Fibroblast of villous mesenchyme (primary cell): ENCODE results near the gene PAX1. TPM values are rescaled to one million over a fixed set of nuclear protein-coding genes. Genes with fewer than 3 reads are reported as not detected.
A peak's percentile ranks its signal among the peaks of the same experiment; 100 is the strongest.

Experiments used
- DNase-seq: peaks from one replicate; pipeline ENCODE4 v3.0.0-alpha.2; 2010; ENCODE audit warnings: low read depth
- H3K4me3 ChIP-seq: 2 replicates; pipeline ENCODE4 v1.5.1; 2011; ENCODE audit warnings: low read depth, mild to moderate bottlenecking, low read length
- total RNA-seq: library from RNA; depleted of rRNA; stranded (reverse); fragments of >200 nt; gene quantifications from 2 replicates; pipeline ENCODE4 v1.2.3, GENCODE V29; 2012
- TF ChIP-seq, protein P1 (sequence below): IDR thresholded peaks from 2 replicates; pipeline ENCODE4 v1.5.1; 2012; ENCODE audit warnings: low read depth, mild to moderate bottlenecking, low read length; ENCODE audit not compliant: insufficient read depth

PAX1 gene
- total RNA-seq, 1 donor: not detected

DNA sequence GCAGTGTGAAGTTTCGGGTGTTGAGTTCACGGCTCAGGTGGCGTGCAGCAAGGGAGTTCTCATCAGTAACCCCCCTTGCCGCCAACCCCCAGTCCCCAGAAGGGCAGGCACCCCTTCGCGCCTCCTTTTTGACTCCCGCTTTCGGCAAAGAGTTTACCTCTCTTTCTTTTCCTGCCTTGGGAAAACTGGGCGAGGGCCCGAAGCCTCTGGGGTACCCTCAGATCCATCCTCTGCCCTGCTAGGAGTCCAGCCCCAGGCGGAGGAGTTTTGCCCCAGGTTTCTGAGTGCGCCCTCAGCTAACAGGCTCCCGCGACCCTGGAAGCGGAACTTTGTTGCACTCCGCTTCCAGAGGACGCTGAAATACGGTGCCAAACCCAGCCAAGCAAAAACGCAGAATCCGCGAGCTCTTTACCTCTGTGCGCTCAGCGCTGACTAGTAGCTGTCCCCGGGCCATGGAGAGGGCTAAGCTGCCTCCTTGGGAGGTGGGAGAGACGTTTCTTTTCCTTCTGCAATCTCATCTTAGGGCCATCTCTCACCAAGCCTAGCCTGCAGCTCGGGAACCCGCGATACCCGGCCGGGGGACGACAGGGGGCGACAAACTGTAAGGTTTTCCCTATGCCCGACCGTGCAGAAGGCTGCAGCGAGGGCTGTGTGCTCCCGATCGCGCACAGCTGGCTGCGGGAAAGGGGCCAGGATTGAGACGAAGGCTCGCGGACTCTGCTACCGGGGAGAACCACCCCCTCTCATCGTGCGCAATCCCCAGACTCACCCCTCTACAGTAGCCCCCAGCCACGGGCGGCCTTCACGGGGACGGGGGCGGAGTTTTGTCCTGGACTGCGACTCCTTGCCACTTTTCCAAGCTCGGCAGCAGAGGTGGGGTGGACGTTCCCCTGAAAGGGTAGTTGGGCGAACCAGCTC lies 2.7 kb upstream of the PAX1 start:
- TF ChIP-seq, protein P1, sequence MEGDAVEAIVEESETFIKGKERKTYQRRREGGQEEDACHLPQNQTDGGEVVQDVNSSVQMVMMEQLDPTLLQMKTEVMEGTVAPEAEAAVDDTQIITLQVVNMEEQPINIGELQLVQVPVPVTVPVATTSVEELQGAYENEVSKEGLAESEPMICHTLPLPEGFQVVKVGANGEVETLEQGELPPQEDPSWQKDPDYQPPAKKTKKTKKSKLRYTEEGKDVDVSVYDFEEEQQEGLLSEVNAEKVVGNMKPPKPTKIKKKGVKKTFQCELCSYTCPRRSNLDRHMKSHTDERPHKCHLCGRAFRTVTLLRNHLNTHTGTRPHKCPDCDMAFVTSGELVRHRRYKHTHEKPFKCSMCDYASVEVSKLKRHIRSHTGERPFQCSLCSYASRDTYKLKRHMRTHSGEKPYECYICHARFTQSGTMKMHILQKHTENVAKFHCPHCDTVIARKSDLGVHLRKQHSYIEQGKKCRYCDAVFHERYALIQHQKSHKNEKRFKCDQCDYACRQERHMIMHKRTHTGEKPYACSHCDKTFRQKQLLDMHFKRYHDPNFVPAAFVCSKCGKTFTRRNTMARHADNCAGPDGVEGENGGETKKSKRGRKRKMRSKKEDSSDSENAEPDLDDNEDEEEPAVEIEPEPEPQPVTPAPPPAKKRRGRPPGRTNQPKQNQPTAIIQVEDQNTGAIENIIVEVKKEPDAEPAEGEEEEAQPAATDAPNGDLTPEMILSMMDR: no peak
- no peak overlapping the region for H3K4me3 ChIP-seq
- DNase-seq: peak; percentile 3

DNA sequence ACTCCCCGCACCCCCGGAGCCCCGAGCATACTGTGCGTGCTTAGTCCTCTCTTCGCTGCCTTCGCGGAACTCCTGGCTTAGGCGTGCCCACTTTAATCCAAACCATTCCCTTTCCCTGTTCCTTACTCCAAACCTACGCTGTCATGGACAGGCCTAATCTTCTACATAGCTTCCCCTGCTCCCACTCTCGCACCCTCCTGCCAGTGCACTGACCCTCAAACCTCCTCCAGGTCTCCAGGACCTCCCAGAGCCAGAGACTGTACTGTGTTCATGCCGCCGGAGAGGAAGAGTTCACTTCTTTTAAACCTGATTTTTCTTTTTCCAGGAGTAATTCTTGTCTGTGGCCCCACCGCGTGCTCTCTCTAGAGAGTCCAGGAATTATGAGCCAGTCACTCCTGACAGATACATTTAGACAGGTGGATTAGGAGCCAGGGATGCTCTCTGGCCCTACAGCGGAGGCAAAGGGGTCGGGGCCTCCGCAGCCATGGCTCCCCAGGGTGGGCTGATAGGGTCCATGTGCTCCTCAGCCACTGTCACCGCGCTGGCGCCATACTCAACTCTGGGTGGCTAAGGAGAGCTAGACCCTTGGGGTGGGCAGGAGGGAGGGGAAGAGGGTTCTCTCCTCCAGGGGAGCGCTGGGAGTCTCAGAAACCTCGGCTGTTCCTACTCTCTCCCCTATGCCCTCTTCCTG lies 1.6 kb upstream of the PAX1 start:
- TF ChIP-seq, protein P1: no peak
- H3K4me3 ChIP-seq: no peak overlapping the region
- DNase-seq: no peak

DNA sequence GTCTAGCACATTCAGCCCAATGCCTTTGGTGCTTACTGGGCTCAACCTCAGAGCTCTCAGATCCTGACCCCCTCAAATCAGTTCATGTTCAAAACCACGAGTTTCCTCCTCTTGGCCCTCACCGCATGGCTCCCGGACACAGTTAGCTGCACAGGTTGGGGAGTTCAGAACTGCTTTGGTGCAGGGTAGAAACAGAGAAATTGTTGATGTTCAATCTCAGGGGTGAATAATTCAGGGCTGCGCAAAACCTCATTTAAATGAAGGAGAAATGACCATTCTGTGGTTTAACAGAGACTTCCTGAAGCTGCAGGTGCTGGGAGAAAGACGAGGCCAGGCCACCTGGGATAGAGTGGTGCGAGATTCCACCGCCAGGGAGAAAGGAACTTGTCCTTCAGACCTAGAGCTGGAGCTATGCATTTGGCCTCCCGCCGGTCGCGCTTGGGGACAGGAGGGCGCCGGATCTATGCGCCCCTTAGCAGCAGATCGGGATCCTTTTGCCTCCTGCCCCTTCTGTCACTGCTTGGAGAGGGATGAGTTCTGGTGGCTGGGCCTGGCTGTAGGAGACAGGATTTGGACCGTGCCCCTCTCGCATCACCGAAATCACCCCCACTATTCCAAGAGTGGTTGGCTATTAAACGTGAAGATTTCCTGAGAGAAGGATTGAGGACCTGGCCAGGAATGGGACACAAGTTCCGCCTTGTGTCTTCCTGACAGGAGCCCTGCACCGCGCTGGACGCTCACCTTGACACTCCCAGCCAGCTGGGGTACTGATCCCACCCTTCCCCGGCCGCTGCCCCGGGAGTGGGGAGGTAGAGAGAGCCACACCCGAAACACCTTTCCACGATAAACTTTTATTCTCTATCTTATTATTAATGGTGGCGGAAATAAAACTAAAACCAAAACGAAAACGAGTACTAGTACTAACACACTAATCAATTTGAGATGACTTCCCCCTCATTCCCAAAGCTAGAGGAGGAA lies 767 bp upstream of the PAX1 start:
- TF ChIP-seq, protein P1: no peak
- no peak overlapping the region for H3K4me3 ChIP-seq
- no peak for DNase-seq

DNA sequence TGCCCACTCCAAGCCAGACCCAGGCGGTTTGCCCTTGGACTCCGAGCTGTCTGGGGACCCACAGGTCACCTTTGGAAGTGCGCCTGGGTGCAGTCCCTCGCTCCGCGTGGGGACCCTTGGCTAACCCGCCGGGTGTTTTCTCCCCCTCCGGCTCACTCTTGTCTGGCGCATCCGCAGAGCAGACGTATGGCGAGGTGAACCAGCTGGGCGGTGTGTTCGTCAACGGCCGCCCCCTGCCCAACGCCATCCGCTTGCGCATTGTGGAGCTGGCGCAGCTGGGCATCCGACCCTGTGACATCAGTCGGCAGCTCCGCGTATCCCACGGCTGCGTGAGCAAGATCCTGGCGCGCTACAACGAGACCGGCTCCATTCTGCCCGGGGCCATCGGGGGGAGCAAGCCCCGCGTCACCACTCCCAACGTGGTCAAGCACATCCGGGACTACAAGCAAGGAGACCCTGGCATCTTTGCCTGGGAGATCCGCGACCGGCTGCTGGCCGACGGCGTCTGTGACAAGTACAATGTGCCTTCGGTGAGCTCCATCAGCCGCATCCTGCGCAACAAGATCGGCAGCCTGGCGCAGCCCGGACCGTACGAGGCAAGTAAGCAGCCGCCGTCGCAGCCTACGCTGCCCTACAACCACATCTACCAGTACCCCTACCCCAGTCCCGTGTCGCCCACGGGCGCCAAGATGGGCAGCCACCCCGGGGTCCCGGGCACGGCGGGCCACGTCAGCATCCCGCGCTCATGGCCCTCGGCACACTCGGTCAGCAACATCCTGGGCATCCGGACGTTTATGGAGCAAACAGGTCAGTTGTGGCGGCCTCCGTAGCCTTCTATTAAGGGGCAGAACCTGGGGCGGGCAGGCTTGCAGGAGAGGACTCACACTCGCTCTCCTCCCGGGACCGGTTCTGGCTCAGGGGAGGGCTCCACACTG lies 1.1 kb downstream of the PAX1 start:
- TF ChIP-seq, protein P1: no peak
- DNase-seq: no peak
- H3K4me3 ChIP-seq: no peak overlapping the region

DNA sequence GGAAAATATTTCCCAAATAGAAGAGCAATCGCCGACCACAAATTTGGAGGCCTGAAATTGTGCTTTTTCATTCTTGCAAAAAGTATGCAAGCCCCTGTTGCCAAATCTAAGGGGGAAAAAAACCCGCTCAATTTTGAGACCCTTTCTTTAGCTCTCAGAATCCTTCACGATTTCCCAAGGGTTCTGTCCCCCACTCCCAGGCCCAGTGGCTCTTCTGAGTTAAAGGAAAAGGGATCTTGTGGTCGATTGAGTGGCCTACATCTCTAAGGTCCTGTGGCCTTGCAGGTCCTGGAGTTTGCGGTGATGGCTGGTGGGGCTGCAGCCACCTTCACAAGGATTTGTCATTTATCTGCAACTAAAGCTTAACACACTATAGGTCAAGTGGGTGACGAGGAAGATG lies 1.8 kb downstream of the PAX1 start:
- TF ChIP-seq, protein P1: no peak
- no peak overlapping the region for H3K4me3 ChIP-seq
- no peak for DNase-seq
